K562 (cell line): ENCODE data around the gene UCP1.

Source experiments
- CTCF ChIP-seq, 3 experiments: IDR thresholded peaks in 2 of 3; conservative IDR thresholded peaks in 1 of 3; 2 replicates each; pipeline ENCODE4 v1.5.1; 2011 to 2012; ENCODE audit warnings: low read length in 3 of 3, mild to moderate bottlenecking in 3 of 3, control low read depth in 2 of 3, improper control_type of control experiment in 1 of 3, inconsistent platforms in 1 of 3, low read depth in 1 of 3, mixed read lengths in 1 of 3, moderate library complexity in 1 of 3; ENCODE audit not compliant: insufficient read depth in 2 of 3
- DPF2 ChIP-seq: fragments of 450-650 bp; IDR thresholded peaks from 2 replicates; pipeline ENCODE4 v1.6.1; 2016
- E2F1 ChIP-seq: sonication (generic); formaldehyde crosslinking; IDR thresholded peaks from 2 replicates; pipeline ENCODE4 v1.8.1; 2023; ENCODE audit warnings: mild to moderate bottlenecking, missing genetic modification reagents, moderate library complexity
- E2F5 ChIP-seq: sonication (generic); formaldehyde crosslinking; IDR thresholded peaks from 2 replicates; pipeline ENCODE4 v1.8.0; 2022; ENCODE audit warnings: mild to moderate bottlenecking, missing genetic modification reagents
- ETS1 ChIP-seq: conservative IDR thresholded peaks from 2 replicates; pipeline ENCODE4 v1.6.1; 2011; ENCODE audit warnings: low read depth, mild to moderate bottlenecking, low read length; ENCODE audit not compliant: control insufficient read depth
- EZH2 ChIP-seq: IDR thresholded peaks from 2 replicates; pipeline ENCODE4 v1.6.1; 2012; ENCODE audit warnings: low read depth, mild to moderate bottlenecking, inconsistent platforms, low read length, borderline replicate concordance
- HDAC6 ChIP-seq: IDR thresholded peaks from 2 replicates; pipeline ENCODE4 v1.6.1; 2012; ENCODE audit warnings: low read depth, mild to moderate bottlenecking, control low read depth, inconsistent platforms, low read length, moderate library complexity
- REST ChIP-seq, 2 experiments: fragments of 450-650 bp; formaldehyde crosslinking in 1 of 2; IDR thresholded peaks; 2 replicates each; pipeline versions ENCODE4 v1.4.0 to v1.6.1; 2014 to 2020; ENCODE audit warnings: mild to moderate bottlenecking in 2 of 2, borderline replicate concordance in 1 of 2, low read depth in 1 of 2

- TF ChIP-seq DPF2: no peak
- TF ChIP-seq E2F1 (CRISPR knock-in tag): no peak
- TF ChIP-seq EZH2: no peak
- TF ChIP-seq E2F5: no peak
- no peak for TF ChIP-seq CTCF (IDR thresholded peaks at IDR 0.05 in 2 of 3, conservative IDR thresholded peaks at IDR 0.05 in 1 of 3; ENCODE audit: insufficient read depth in 2 of 3, low read depth in 1 of 3, low read length in 3 of 3)
- TF ChIP-seq REST (IDR thresholded peaks at IDR 0.05; ENCODE audit: borderline replicate concordance): no peak
- no peak for TF ChIP-seq REST (CRISPR knock-in tag; IDR thresholded peaks at IDR 0.05; ENCODE audit: low read depth)
- TF ChIP-seq HDAC6: no peak
- no peak for TF ChIP-seq ETS1
Observed at GRCh38 chr4:140571620-140572019, 2.9 kb upstream of the UCP1 start.
